Measurements from ENCODE around the gene MCC.

Gene MCC

GRCh38 chr5:113025596-113025995 is 462.7 kb downstream of the MCC start:
- no peak overlapping the region for H3K27ac ChIP-seq (ENCODE audit: low read length)
- H3K9ac ChIP-seq (ENCODE audit: low read length) = no peak overlapping the region
- no peak overlapping the region for H3K4me3 ChIP-seq (ENCODE audit: low read length)
- no peaks in the 10 kb centered on the region for H3K9me3 ChIP-seq (ENCODE audit: control insufficient read depth, low read depth, low read length)
- peaks cover 6% of the 10 kb centered on the region for H3K4me1 ChIP-seq (ENCODE audit: control insufficient read depth, low read depth, low read length)
- H3K36me3 ChIP-seq (ENCODE audit: control insufficient read depth, low read depth, low read length) = peaks cover 34% of the 10 kb centered on the region
- no peaks in the 10 kb centered on the region for H3K27me3 ChIP-seq (ENCODE audit: control insufficient read depth, insufficient read depth, low read length)

DNA sequence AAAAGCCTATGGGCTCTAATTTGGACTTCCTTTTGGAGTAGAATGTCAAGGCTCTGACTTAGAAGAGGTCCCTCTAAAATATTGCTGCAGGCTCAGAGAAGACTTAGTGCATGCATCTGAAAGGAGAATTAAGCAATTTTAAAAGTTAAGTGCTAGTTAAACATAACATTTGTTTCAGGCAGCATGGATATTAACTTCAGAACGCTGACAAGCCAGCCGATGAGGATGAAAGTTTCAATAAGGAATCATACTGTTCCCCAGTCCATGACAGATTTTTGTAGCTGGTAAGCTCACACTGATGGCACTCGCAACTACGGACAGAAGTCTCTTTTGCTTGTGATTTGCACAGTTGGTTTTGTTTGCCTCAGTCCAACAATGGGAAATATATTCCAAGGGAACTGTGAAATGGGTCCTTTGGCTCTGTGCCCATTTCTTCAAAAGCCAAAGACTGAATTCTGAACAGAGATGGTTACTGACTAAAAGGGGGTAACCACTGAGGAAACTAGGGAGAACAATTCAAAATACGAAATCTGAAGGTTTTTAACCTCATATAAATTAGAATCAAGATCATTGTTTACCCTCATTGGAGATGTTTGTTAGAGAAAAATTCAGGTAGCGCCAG is 464.1 kb downstream of the MCC start:
- Histone ChIP-seq H3K9me3 (ENCODE audit: control insufficient read depth, low read depth, low read length) (no peaks in the 10 kb centered on the region), H3K4me3 (ENCODE audit: low read length) (no peak overlapping the region), H3K4me1 (ENCODE audit: control insufficient read depth, low read depth, low read length) (no peaks in the 10 kb centered on the region), H3K9ac (ENCODE audit: low read length) (no peak overlapping the region), H3K36me3 (ENCODE audit: control insufficient read depth, low read depth, low read length) (peaks cover 38% of the 10 kb centered on the region), H3K27me3 (ENCODE audit: control insufficient read depth, insufficient read depth, low read length) (no peaks in the 10 kb centered on the region), H3K27ac (ENCODE audit: low read length) (no peak overlapping the region)

DNA sequence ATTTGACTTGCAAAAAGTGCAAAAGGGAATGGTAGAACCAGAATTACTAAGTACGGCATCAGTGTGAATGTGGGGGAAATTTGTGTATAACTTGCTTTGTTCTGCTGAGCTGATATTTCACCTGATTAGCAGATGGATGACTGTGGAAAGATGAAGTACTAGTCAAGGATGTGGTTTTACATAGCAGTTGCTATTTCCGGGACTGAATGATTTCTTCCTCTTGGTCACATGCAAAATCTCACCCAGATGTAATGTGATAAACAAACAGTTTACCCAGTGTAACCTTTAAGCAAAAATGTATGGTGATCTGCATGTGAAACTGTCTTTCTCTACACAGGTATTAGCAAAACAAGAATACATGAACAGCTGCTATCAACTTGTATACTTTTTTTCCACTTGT is 465.6 kb downstream of the MCC start:
- H3K9ac ChIP-seq (ENCODE audit: low read length) = no peak overlapping the region
- H3K9me3 ChIP-seq (ENCODE audit: control insufficient read depth, low read depth, low read length) = no peaks in the 10 kb centered on the region
- peaks cover 35% of the 10 kb centered on the region for H3K36me3 ChIP-seq (ENCODE audit: control insufficient read depth, low read depth, low read length)
- H3K4me1 ChIP-seq (ENCODE audit: control insufficient read depth, low read depth, low read length) = no peaks in the 10 kb centered on the region
- H3K4me3 ChIP-seq (ENCODE audit: low read length) = no peak overlapping the region
- H3K27ac ChIP-seq (ENCODE audit: low read length) = no peak overlapping the region
- no peaks in the 10 kb centered on the region for H3K27me3 ChIP-seq (ENCODE audit: control insufficient read depth, insufficient read depth, low read length)

- H3K36me3 ChIP-seq (ENCODE audit: control insufficient read depth, low read depth, low read length) = peaks cover 24% of the 10 kb centered on the region
- no peak overlapping the region for H3K9ac ChIP-seq (ENCODE audit: low read length)
- H3K27ac ChIP-seq (ENCODE audit: low read length) = no peak overlapping the region
- H3K4me3 ChIP-seq (ENCODE audit: low read length) = no peak overlapping the region
- H3K9me3 ChIP-seq (ENCODE audit: control insufficient read depth, low read depth, low read length) = no peaks in the 10 kb centered on the region
- no peaks in the 10 kb centered on the region for H3K4me1 ChIP-seq (ENCODE audit: control insufficient read depth, low read depth, low read length)
- H3K27me3 ChIP-seq (ENCODE audit: control insufficient read depth, insufficient read depth, low read length) = no peaks in the 10 kb centered on the region
Measured at GRCh38 chr5:113020461-113021273, 467.6 kb downstream of the MCC start.

GRCh38 chr5:113017881-113018635 is 470.2 kb downstream of the MCC start:
- no peak overlapping the region for H3K9ac ChIP-seq (ENCODE audit: low read length)
- H3K4me1 ChIP-seq (ENCODE audit: control insufficient read depth, low read depth, low read length) = no peaks in the 10 kb centered on the region
- peaks cover 30% of the 10 kb centered on the region for H3K36me3 ChIP-seq (ENCODE audit: control insufficient read depth, low read depth, low read length)
- H3K27me3 ChIP-seq (ENCODE audit: control insufficient read depth, insufficient read depth, low read length) = no peaks in the 10 kb centered on the region
- H3K27ac ChIP-seq (ENCODE audit: low read length) = no peak overlapping the region
- H3K9me3 ChIP-seq (ENCODE audit: control insufficient read depth, low read depth, low read length) = no peaks in the 10 kb centered on the region
- no peak overlapping the region for H3K4me3 ChIP-seq (ENCODE audit: low read length)

DNA sequence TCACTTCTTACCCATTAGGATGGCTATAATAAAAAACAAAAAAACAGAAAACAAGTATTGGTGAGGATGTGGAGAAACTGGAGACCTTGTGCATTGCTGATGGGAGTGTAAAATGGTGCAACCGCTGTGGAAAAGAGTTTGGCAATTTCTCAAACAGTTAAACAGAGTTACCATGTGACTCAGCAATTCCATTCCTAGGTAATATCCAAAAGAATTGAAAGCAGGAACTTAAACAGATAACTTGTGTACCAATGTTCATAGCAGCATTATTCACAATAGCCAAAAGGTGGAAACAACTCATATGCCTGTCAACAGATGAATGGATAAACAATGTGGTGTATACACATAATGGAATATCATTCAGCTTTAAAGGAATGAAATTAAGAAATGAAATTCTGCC is 482.8 kb downstream of the MCC start:
- no peaks in the 10 kb centered on the region for H3K27me3 ChIP-seq (ENCODE audit: control insufficient read depth, insufficient read depth, low read length)
- no peak overlapping the region for H3K4me3 ChIP-seq (ENCODE audit: low read length)
- H3K27ac ChIP-seq (ENCODE audit: low read length) = no peak overlapping the region
- H3K9me3 ChIP-seq (ENCODE audit: control insufficient read depth, low read depth, low read length) = no peaks in the 10 kb centered on the region
- H3K36me3 ChIP-seq (ENCODE audit: control insufficient read depth, low read depth, low read length) = peaks cover 79% of the 10 kb centered on the region
- H3K9ac ChIP-seq (ENCODE audit: low read length) = no peak overlapping the region
- H3K4me1 ChIP-seq (ENCODE audit: control insufficient read depth, low read depth, low read length) = no peaks in the 10 kb centered on the region

DNA sequence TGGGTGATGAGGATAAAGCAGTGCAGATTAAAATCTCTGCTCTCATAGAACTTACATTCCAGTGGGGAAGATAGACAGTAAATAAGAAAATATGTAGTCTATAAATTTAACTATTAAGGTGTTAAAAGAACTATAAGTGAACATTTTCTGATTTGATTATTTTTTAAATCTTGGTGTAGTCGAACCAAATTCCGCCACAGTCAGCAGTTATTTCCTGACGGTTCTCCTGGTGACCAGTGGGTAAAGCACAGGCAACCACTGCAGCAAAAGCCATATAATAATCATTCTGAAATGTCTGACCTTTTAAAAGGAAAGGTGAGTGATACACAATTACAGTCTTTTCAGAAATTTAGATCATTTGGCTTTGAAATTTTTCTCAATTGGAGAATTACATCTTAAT is 484.5 kb downstream of the MCC start:
- Histone ChIP-seq H3K4me3 (ENCODE audit: low read length) (no peak overlapping the region), H3K9me3 (ENCODE audit: control insufficient read depth, low read depth, low read length) (no peaks in the 10 kb centered on the region), H3K27ac (ENCODE audit: low read length) (no peak overlapping the region), H3K4me1 (ENCODE audit: control insufficient read depth, low read depth, low read length) (no peaks in the 10 kb centered on the region), H3K9ac (ENCODE audit: low read length) (no peak overlapping the region), H3K27me3 (ENCODE audit: control insufficient read depth, insufficient read depth, low read length) (no peaks in the 10 kb centered on the region), H3K36me3 (ENCODE audit: control insufficient read depth, low read depth, low read length) (peaks cover 66% of the 10 kb centered on the region)

DNA sequence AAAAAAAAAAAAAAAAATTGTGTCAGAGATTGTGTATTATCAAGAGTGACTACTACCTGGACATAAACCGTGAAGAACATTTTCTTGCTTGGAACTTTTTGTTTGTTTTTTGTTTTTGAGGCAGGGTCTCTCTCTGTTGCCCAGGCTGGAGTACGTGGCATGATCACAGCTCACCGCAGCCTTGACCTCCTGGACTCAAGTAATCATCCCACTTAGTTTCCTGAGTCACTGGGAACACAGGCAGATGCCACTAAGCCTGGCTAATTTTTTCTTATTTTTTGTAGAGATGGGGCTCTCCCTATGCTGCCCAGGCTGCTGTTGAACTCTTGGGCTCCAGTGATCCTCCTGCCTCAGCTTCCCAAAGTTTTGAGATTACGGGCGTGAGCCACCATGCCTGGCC is 485.8 kb downstream of the MCC start:
- H3K9ac ChIP-seq (ENCODE audit: low read length) = no peak overlapping the region
- H3K4me1 ChIP-seq (ENCODE audit: control insufficient read depth, low read depth, low read length) = no peaks in the 10 kb centered on the region
- H3K4me3 ChIP-seq (ENCODE audit: low read length) = no peak overlapping the region
- H3K36me3 ChIP-seq (ENCODE audit: control insufficient read depth, low read depth, low read length) = peaks cover 53% of the 10 kb centered on the region
- no peaks in the 10 kb centered on the region for H3K9me3 ChIP-seq (ENCODE audit: control insufficient read depth, low read depth, low read length)
- no peak overlapping the region for H3K27ac ChIP-seq (ENCODE audit: low read length)
- no peaks in the 10 kb centered on the region for H3K27me3 ChIP-seq (ENCODE audit: control insufficient read depth, insufficient read depth, low read length)

DNA sequence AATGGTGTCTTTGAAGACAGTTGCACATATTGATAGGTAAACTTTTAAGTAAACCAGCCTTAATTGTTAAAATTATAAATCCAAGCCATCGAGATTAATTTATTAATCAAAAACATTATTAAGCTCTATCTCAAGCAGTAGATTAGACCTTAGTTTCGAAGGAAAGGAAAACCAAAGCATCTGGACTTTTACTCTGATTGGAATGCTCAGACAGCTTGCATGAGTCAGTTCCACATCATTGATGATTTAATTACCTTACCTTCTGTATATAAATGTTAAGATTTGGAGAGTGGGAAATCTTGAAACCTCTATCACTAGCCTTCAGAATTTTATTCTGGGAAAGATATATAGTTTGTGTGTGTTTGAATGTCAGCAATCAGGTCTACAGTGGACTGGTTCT is 487.8 kb downstream of the MCC start:
- Histone ChIP-seq H3K36me3 (ENCODE audit: control insufficient read depth, low read depth, low read length) (peaks cover 47% of the 10 kb centered on the region), H3K4me1 (ENCODE audit: control insufficient read depth, low read depth, low read length) (no peaks in the 10 kb centered on the region), H3K9me3 (ENCODE audit: control insufficient read depth, low read depth, low read length) (no peaks in the 10 kb centered on the region), H3K4me3 (ENCODE audit: low read length) (no peak overlapping the region), H3K27me3 (ENCODE audit: control insufficient read depth, insufficient read depth, low read length) (no peaks in the 10 kb centered on the region), H3K9ac (ENCODE audit: low read length) (no peak overlapping the region), H3K27ac (ENCODE audit: low read length) (no peak overlapping the region)

- H3K36me3 ChIP-seq (ENCODE audit: control insufficient read depth, low read depth, low read length) = peaks cover 40% of the 10 kb centered on the region
- no peak overlapping the region for H3K27ac ChIP-seq (ENCODE audit: low read length)
- no peaks in the 10 kb centered on the region for H3K27me3 ChIP-seq (ENCODE audit: control insufficient read depth, insufficient read depth, low read length)
- H3K9ac ChIP-seq (ENCODE audit: low read length) = no peak overlapping the region
- no peaks in the 10 kb centered on the region for H3K9me3 ChIP-seq (ENCODE audit: control insufficient read depth, low read depth, low read length)
- H3K4me3 ChIP-seq (ENCODE audit: low read length) = no peak overlapping the region
- no peaks in the 10 kb centered on the region for H3K4me1 ChIP-seq (ENCODE audit: control insufficient read depth, low read depth, low read length)
Measured at GRCh38 chr5:112998296-112998695, 490.0 kb downstream of the MCC start.

DNA sequence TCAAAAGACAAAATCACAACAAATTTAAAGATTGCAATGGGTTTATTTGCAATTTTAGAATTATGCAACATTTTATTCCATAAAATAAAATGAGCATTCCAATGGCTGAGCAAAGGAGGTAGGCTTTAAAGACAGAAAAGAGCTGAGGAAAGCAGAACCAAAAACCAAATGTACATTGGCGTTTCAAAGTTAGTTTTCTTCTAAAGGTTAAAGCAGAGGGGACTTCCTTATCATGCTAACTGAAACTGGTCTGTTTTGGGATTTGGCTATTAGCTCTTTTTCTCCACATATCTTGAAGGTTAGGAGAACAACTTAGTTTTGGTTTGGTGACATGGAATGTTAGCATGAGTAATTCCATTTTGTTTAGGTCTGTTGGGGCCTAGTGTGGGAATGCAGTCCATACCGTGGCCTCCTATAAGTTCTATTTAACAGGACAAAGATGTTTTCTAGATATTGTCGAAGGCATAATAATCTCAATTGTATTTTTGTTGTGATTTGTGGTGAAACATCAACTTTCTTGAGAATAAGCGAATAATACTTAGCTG is 491.4 kb downstream of the MCC start:
- H3K4me1 ChIP-seq (ENCODE audit: control insufficient read depth, low read depth, low read length) = no peaks in the 10 kb centered on the region
- no peaks in the 10 kb centered on the region for H3K9me3 ChIP-seq (ENCODE audit: control insufficient read depth, low read depth, low read length)
- H3K9ac ChIP-seq (ENCODE audit: low read length) = no peak overlapping the region
- no peak overlapping the region for H3K27ac ChIP-seq (ENCODE audit: low read length)
- no peaks in the 10 kb centered on the region for H3K27me3 ChIP-seq (ENCODE audit: control insufficient read depth, insufficient read depth, low read length)
- H3K4me3 ChIP-seq (ENCODE audit: low read length) = no peak overlapping the region
- peaks cover 32% of the 10 kb centered on the region for H3K36me3 ChIP-seq (ENCODE audit: control insufficient read depth, low read depth, low read length)
